HepG2 (cell line): ENCODE measurements around the gene LRRC8C.

Experiments used
- DNMT1 ChIP-seq: sonication (generic); formaldehyde crosslinking; IDR thresholded peaks from 2 replicates; pipeline ENCODE4 v1.5.1; 2020; ENCODE audit warnings: mild to moderate bottlenecking, missing genetic modification reagents
- TF ChIP-seq, protein P1 (sequence below): sonication (generic); formaldehyde crosslinking; IDR thresholded peaks from one replicate; pipeline ENCODE4 v1.5.1; 2020; ENCODE audit warnings: mild to moderate bottlenecking, missing genetic modification reagents; ENCODE audit errors: not compliant biosample characterization

DNA sequence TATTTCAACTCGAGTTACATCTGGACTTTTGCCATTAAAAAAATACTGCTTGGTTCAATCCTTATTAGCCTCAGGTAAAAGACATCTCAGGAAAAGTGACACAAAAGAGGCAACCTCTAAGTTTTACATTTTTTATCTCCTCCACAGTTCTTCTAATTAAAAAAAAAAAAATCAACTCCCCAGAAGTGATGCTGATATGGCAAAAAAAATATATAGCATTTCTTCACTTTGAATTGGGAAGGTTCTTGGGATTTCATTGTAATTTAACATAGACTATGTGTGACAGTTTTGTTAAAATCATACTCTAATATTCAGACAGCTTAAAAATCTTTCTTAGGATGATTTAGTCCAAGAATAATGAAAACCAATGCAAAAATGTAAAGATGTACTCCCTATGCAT lies 87.9 kb downstream of the LRRC8C start:
- TF ChIP-seq DNMT1 (CRISPR knock-in tag), result no peak
- TF ChIP-seq, protein P1, sequence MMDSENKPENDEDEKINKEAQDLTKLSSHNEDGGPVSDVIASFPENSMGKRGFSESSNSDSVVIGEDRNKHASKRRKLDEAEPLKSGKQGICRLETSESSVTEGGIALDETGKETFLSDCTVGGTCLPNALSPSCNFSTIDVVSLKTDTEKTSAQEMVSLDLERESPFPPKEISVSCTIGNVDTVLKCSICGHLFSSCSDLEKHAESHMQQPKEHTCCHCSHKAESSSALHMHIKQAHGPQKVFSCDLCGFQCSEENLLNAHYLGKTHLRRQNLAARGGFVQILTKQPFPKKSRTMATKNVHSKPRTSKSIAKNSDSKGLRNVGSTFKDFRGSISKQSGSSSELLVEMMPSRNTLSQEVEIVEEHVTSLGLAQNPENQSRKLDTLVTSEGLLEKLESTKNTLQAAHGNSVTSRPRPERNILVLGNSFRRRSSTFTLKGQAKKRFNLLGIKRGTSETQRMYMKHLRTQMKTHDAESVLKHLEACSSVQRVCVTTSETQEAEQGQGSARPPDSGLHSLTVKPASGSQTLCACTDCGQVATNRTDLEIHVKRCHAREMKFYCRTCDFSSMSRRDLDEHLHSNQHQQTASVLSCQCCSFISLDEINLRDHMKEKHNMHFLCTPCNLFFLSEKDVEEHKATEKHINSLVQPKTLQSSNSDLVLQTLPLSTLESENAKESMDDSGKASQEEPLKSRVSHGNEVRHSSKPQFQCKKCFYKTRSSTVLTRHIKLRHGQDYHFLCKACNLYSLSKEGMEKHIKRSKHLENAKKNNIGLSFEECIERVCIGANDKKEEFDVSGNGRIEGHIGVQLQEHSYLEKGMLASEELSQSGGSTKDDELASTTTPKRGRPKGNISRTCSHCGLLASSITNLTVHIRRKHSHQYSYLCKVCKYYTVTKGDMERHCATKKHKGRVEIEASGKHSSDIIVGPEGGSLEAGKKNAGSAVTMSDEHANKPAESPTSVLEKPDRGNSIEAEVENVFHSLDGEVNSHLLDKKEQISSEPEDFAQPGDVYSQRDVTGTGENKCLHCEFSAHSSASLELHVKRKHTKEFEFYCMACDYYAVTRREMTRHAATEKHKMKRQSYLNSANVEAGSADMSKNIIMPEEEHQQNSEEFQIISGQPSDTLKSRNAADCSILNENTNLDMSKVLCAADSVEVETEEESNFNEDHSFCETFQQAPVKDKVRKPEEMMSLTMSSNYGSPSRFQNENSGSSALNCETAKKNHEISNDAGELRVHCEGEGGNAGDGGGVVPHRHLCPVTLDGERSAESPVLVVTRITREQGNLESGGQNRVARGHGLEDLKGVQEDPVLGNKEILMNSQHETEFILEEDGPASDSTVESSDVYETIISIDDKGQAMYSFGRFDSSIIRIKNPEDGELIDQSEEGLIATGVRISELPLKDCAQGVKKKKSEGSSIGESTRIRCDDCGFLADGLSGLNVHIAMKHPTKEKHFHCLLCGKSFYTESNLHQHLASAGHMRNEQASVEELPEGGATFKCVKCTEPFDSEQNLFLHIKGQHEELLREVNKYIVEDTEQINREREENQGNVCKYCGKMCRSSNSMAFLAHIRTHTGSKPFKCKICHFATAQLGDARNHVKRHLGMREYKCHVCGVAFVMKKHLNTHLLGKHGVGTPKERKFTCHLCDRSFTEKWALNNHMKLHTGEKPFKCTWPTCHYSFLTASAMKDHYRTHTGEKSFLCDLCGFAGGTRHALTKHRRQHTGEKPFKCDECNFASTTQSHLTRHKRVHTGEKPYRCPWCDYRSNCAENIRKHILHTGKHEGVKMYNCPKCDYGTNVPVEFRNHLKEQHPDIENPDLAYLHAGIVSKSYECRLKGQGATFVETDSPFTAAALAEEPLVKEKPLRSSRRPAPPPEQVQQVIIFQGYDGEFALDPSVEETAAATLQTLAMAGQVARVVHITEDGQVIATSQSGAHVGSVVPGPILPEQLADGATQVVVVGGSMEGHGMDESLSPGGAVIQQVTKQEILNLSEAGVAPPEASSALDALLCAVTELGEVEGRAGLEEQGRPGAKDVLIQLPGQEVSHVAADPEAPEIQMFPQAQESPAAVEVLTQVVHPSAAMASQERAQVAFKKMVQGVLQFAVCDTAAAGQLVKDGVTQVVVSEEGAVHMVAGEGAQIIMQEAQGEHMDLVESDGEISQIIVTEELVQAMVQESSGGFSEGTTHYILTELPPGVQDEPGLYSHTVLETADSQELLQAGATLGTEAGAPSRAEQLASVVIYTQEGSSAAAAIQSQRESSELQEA (CRISPR knock-in tag), result no peak
